Epidermal melanocyte (primary cell): ENCODE results near the gene PRDX2.
A peak's percentile ranks its signal among the peaks of the same experiment; 100 is the strongest.
"Not testable (repeated sequence)": the region's sequence is repeated elsewhere in the genome, so short reads cannot be mapped to it uniquely, and the experiment has no call there.

Source experiments
- DNase-seq: peaks from one replicate; pipeline ENCODE4 v3.0.0; 2011; ENCODE audit warnings: low spot score; ENCODE audit not compliant: insufficient read length

The PRDX2 gene

GRCh38 chr19:12801466-12802266 lies at the start of gene PRDX2, which contains the start of gene THSD8:
TSS of gene PRDX2 (minus strand) at chr19:12801800. CDS start at chr19:12801261, 539 bp downstream.
TSS of gene THSD8 (plus strand) at chr19:12802069. CDS start at chr19:12802072, 3 bp downstream.
- DNase-seq: peak; percentile 65

- peak; percentile 77 for DNase-seq
These were observed 45.8 kb upstream of the PRDX2 start for GRCh38 chr19:12847159-12848139.

DNA sequence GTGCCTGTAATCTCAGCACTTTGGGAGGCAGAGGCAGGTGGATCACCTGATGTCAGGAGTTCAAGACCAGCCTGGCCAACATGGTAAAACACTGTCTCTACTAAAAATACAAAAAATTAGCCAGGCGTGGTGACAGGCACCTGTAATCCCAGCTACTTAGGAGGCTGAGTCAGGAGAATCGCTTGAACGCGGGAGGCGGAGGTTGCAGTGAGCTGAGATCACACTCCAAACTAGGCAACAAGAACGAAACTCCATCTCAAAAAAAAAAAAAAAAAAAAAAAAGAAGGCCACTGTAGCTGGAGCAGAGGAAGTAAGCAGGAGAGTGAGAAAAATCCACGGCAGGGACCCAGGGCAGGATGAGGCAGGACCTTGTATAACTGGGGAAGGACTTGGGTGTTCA lies 45.0 kb upstream of the PRDX2 start:
- DNase-seq: not testable (repeated sequence)

DNA sequence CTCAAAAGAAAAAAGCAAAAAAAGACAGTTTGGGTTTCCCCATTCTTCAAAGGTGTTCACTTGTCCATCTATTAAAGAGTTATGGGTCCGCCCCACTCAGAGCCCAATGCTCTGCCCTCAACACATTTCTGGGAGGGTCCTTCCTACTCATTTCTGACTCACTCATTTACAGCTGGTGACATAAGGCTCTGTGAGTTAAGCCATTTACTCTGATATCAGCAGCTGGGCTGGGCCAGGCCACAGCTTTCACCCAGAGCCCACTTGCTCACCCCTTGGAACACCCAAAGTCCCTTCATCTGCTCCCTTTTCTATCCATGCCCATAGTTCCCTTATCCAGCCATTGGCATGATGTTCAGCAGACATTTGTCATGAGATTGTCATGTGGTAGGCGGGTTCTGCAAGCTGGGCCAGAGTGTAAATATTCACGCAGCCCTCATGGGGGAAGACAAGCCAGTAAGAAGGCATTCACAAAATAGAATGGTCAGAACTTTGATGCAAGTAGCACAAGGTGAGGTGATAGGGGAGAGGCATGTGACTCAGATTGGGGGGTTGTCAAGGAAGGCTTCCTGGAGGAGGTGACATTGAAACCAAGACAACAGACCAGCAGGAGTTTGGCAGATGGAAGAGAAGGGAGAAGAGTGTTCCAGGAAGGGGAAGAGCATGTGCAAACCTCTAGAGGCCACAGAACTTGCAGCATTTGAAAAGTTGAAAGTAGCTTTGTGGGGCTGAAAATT lies 42.6 kb upstream of the PRDX2 start:
- no peak for DNase-seq

DNA sequence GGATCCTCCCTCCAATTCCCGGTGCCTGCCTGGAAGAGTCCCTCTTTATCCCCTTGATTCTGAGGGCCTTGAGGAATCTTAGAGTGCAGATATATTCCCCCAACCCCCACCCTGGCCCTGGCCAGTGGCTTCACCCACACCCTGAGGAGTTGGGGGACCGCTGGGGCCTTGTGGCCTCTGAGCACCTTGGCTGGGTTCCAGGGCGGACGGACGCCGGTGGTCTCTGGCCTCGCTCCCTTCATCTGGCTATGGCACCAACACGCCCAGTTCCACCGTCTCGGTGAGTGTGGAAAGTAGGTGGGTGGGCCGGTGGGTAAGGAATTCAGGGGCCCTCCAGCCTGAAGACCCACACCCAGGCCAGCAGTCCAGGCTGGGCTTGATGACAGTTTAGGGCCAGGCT lies 41.7 kb upstream of the PRDX2 start:
- no peak for DNase-seq

GRCh38 chr19:12842511-12842910 lies 40.9 kb upstream of the PRDX2 start:
- DNase-seq: no peak

DNA sequence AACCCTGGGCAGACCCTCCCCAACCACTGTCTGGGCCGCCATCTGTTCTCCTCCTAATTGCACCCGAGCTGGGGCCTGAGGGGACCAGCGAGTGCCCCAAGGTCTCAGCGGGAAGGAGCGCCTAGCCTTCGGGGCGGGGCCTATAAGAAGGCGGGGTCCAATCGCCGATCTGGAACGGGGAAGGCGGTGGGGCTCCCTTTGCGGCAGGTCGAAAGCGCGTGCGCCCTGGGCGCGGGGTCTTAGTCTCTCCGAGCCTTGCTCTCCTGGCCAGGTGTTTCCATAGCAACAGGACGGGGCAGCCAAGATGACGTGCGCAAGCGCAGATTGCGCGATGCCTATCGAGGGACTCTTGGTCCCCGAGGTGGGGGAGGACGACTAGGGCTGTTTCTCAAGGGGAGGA lies 39.5 kb upstream of the PRDX2 start:
- no peak for DNase-seq

DNA sequence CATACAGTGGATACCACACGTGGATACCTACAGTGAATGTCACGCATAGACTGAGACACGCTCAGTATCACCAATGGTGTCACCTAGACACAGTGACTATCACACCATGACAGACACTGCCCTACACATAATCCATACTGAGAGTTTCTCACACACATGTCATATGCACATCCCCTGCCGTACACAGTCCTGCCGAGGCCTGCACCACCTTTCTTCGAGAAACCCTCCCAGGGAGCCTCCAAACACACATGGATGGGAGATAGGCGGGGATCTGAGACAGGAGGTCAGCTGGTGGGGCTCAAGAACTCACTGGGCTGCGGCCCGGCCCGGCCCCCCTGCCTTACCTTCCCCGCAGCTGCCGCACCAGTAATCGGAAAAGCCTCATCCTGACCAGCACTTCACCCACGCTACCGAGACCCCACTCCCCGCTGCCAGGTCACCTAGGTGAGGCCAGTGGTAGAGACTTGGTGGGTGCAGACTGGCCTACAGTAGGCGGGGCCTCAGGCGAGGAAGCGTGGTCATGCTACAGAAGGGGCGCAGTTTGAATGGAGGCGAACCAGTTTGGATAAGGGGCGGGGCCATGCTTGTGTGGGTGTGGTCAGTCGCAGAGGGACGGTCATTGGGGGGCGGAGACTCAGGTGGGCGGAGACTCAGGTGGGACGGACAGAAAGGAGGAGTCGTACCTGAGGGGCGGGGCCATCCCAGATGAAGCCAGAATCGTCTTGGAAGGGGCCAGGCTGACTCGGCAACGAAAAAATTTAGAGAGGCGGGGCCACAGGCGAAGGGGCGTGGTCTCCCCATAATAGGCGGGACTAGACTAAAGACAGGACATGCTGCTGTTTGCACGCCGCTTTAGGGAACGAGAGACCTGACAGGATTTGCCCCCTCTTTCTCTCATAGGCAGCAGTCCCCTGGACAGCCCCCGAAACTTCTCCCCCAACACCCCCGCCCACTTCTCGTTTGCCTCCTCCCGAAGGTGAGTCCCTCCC lies 38.8 kb upstream of the PRDX2 start:
- DNase-seq: no peak

DNA sequence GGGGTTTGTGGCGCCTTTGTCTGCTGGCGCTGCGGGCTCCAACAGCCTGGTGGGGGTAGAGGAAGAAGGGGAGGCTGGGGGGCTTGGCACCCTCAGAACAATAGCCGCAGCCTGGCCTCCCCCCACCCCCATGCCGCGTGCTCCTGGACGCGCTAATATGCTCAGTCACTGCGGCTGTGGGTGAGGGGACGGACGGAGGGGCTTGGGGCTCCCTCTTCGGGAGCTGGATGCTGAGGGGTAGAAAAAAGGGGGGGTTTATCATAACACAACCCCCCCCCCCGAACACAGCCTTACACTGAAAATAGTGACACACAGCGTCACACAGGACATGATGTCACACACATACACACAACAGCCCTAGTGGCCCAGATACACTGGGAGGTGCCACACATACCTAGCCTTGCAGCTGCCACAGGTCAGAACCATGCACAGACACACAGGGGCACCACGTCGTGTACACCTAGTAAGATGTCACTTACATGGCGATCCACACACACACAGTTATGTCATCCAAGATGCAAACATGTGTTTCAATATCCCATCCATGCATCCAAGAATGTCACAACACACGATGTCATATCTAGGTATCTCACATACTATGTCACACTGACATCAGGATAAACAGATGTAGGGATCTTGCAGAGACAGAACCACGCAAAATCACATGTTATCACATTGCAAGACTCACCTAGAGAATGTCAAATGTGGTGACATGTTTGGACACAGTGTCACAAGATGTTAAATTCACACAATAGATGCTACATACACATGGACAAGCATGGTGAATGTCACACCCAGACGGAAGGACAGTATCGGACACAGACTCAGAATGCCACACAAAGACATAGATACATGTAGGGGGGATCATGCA lies 37.5 kb upstream of the PRDX2 start:
- DNase-seq: no peak

GRCh38 chr19:12838182-12838885 lies 36.7 kb upstream of the PRDX2 start, which contains the start of gene MAST1:
TSS of gene MAST1 (plus strand) at chr19:12838515. CDS start at chr19:12838573, 58 bp downstream.
- peak; percentile 12 for DNase-seq

GRCh38 chr19:12837225-12837624 lies 35.6 kb upstream of the PRDX2 start:
- no peak for DNase-seq

DNA sequence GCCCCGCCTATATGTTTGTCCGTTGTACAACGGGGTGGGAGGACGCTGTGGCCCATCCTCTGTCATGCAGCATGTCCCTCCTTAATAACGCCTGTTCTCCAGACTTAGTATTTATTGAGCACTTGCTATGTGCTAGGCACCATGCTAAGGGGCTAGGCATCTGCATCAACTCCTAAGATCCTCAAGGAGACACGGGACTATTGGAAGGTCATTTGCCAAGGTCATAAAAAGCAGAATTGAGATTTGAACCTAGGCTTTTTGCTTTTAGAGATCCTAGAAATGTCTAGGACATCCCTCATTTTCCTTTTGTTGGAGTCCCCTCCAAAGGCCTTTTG lies 34.9 kb upstream of the PRDX2 start:
- no peak for DNase-seq

GRCh38 chr19:12834976-12835757 lies 33.6 kb upstream of the PRDX2 start:
- DNase-seq: peak; percentile 20

DNA sequence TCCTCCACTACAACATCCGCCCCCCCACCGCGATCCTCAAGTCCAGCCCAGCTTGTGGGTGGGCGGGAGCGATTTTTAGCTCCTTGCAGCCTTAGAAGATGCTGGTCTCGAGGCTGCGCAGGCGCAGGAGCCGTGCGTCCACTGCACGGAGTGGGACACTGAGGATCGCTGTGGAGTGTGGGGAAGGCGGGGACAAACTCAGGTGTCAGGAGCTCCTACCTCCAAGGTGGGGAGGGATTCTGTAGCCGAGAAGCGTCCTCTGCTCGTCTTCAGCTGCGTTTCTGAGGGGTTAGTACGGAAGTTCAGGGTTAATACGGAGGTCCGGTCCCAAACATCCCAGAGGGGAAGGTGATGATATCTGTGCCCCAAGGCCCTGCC lies 33.0 kb upstream of the PRDX2 start, which contains the start of gene RTBDN:
RTBDN (minus strand) TSS at position 14 of the 378 bp plus-strand sequence. CDS start 4,600 bp downstream, outside the sequence.
- no peak for DNase-seq

DNA sequence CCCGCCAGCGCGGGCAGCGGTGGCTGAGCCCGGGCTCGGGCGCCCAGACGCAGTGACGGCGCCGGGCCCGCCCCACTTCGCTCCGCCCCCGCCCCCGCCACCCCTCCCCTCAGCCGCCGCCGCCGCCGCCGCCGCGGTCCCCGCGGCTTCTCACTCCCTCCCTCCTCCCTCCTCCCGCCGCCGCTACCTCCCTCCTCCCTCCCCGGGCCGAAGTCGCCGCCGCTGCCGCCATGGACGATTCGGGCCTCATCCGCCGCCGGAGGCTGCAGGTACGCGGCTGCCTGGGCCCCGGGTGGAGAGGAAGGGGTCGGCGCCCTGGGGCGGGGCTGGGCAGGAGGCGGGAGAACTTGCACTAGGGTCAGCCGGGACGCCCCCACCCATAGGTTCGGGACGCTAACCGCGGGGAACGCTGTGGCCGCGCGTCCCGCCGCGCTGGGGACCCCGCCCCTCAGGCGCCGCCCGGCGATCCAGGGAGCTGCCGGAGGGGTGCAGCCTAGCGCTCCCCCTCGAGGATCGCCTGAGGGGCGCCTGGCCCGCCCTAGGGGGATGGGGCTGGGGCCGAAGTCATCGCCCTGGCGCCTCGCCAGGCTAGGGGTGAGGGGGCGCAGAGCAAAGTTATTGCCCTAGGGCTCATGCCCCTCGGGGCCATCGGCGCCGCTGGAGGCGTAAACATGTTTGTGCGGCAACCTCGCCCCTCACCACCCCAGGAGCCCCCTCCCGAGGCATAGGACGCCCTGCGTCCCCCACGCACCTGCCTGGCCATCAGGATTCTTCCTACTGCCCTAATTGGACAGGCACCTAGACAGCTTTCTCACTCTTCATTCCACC lies 32.4 kb upstream of the PRDX2 start:
- DNase-seq: peak; percentile 17

- peak; percentile 14 for DNase-seq
These were observed 31.8 kb upstream of the PRDX2 start for GRCh38 chr19:12833418-12833737.

DNA sequence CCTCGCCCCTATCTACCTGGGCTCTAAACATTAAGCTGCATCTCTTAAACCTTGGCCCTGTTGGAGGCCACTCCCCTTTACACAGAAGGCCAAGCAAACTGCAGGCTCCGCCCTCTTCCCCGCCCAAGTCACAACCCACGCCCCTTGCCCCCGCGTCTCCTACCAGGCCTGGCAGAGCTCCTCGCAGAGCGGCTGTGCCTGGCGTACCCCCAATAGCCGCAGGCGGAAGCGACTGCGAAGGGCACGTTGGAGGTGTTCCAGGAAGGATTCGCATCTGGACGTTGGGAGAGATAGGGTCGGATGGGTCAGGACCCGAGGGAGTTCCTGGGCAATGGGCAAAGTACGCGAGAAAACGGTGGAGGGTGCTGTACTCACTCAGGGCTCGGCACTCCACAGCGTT lies 26.9 kb upstream of the PRDX2 start:
- DNase-seq: no peak
